GM18909 (cell line): Measurements from ENCODE around the gene ATP8A1.
"Not testable (repeated sequence)": the region's sequence is repeated elsewhere in the genome, so short reads cannot be mapped to it uniquely, and the experiment has no call there.

ENCODE experiments used
- ATAC-seq: cut with Tn5 transposase; IDR thresholded peaks from one replicate; pipeline ENCODE4 v1.9.1; 2021; ENCODE audit warnings: mild to moderate bottlenecking; ENCODE audit not compliant: unreplicated experiment, poor library complexity

ATP8A1 gene

DNA sequence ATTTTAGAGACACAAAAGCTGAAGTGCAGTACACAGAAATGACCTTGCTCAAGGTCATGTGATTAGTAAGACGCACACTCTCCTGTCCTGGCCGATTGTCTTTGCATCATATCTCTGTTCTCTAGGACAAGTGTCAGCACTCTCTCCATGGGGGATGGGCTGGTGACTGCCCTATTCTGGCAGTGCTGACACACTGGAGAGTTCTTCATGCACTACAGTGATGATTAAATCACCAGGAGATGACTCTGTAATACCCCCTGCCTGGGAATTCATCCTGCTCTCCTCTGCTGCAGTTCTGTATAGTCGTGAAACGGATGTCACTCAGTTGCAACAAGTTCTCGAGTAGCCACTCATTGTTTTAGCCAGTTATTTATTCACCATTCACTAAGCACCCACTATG is 264.9 kb downstream of the ATP8A1 start:
- no peak for ATAC-seq

DNA sequence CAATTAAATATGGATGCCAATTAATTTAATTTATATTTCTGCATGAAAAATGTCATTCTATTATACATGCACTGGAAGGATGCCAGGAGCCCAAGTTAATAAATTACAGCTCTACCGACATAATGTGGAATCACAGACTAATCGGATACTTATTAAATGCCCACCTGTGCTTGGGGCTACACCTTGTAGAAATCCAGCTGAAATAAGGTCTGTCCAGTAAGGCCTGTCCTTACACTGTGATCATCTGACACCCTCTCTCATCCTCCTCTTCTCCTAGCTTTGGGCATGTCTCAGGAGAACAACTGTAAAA is 265.6 kb downstream of the ATP8A1 start:
- ATAC-seq = no peak

DNA sequence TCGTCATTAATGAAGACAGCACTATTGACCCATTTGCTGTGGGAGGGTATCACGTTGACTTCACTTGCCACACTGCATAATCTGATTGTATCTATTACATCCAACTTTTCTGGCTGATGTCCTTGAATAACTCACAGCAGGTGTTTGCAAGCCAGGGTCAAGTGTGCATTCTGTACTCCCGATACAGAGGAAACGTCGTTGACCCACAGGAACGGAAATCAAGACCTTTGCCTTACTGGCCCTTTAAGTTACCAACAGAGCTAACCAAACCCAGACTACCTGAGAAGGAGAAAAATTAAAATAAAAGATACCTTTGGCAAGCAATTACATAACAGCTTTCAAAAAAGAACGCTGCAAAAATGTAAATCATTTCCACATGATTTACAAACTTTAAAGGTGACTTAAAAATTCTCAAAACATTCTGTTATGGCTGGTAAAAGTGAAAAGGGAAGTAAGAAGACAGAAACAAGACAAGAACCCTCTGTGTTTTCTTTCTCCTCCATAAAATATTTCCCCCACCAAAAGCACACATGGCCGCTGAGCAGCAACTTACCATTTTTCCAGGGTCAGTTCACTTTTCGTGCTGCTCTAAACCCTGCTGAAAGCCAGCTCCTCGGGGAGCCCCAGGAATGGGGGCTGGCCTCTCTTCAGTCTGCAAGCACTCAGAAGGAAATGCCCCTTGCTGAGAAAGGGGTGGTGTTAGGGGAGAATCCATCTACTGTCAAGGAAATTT is 266.1 kb downstream of the ATP8A1 start:
- ATAC-seq = no peak

GRCh38 chr4:42385516-42385915 is 271.4 kb downstream of the ATP8A1 start:
- no peak for ATAC-seq

GRCh38 chr4:42381666-42382065 is 275.2 kb downstream of the ATP8A1 start:
- ATAC-seq = no peak

GRCh38 chr4:42377497-42377896 is 279.4 kb downstream of the ATP8A1 start:
- no peak for ATAC-seq

DNA sequence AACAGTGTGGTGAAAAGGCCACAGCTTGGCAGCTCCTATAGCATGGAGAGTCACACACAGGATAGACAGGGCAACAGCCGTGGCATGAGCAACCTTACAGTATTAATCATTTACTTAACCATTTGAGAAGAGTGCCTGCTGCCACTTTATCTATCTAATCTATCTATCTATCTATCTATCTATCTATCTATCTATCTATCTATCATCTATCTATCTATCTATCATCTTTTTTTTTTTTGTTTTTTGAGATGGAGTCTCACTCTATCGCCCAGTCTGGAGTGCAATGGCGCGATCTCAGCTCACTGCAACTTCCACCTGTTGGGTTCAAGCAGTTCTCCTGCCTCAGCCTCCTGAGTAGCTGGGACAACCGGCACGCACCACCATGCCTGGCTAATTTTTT is 284.6 kb downstream of the ATP8A1 start:
- ATAC-seq = not testable (repeated sequence)

DNA sequence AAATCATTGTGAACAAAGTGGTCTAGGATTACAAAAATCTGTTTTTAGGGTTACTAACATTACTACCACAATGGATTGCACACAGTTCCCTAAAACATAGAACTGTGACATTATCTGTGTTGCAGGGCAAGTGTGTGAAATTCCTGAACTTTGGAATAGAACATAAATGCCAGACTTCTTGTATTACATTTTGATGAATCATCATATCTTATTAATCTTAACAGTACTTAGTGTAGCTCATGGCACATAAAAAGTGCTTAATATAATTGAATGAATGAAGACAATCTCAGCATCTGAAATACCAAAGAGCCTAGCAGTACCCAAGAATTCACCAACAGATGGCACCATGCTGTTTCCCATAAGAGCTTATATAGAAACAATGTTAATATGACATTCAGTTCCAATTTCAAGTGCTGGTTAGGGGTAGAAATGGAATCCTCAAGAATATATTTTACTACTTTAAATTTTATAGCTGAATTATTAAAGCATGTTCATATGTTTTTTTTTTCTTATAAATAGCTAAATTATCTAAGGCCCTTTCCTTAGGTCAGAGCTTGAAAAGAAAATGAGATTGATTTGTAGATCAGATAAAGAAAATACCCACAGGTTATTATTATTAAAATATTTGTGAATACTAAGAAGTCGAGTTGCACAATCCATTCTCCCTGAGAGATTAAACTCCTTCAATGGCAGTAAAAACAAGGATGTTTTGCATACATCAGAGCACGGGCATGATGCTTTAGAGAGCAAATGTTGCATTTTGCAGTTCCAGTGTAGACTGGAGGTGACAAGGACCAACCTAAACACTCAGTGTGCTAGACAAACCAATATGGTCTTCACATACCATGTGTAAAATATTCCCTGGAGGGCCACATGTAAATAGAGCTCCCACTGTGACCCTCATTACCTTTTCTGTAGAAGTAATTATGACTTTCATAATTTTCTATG is 285.3 kb downstream of the ATP8A1 start:
- ATAC-seq = no peak

DNA sequence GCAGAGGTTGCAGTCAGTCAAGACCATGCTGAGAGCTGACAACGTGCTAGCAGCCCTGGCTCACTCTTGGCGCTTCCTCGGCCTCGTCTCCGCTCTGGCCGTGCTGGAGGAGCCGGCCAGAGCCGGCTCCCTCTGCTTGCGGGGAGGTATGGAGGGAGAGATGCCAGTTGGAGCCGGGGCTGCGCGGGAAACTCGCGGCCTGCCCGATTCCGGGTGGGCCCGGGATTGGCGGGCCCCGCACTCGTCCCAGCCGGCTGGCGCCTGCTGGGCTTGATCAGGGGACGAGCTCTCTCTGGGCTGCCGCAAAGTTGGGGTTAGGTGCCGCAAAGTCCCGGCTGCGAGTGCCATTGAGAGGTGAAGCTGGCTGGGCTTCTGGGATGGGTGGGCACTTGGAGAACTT is 287.4 kb downstream of the ATP8A1 start:
- ATAC-seq = no peak

- no peak for ATAC-seq
Observed at GRCh38 chr4:42366959-42367358, 289.9 kb downstream of the ATP8A1 start.

GRCh38 chr4:42364266-42365053 is 292.4 kb downstream of the ATP8A1 start:
- ATAC-seq = no peak

GRCh38 chr4:42363614-42364013 is 293.3 kb downstream of the ATP8A1 start:
- ATAC-seq = no peak

DNA sequence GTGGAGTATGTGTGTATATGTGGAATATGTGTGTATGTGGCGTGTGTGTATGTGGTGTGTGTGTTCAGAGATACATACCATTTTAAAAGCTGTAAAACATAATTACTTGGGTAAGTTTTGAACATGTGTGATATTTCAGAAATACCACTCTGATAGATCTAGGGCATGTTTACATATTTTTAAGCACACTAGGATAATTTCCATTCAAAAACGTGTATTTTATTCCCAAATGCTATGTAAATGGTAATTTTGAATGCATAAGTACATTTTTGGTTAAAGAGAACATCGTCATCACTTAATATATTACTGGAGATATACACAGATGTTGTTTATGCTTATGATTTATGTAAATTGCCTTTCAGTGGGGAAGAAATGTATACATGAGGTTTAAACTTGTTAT is 294.3 kb downstream of the ATP8A1 start:
- no peak for ATAC-seq

GRCh38 chr4:42361456-42361855 is 295.4 kb downstream of the ATP8A1 start:
- ATAC-seq = no peak

- no peak for ATAC-seq
Observed at GRCh38 chr4:42360256-42360669, 296.6 kb downstream of the ATP8A1 start.

DNA sequence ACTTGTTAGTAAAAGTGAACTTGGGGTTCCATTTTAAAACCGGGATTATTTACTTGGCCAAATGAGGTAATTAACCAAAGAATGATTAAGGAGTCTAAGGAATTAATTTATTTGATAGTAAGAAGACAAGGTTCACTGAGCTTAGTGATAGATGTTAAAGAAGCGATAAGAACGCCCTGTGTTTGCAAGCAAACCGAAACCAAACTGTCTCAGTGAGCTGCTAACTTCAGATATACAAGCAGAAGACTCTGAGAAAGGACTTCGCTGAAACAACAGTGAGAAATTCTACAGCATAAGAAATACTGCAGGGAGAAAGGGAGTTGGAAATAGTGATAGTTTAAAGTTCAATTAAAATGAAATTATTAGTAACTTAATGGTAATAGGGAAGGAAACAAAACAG is 297.2 kb downstream of the ATP8A1 start:
- ATAC-seq = no peak
